CD4-positive, CD25-positive, alpha-beta regulatory T cell (primary cell): ENCODE results near the gene FPR1. TPM values are rescaled to one million over a fixed set of nuclear protein-coding genes. Genes with fewer than 3 reads are reported as not detected.

ENCODE experiments used
- ATAC-seq, 2 donors: fragments of 150-1000 bp; cut with Tn5 transposase; one replicate each; pipeline ENCODE4 v1.10.0; 2021; ENCODE audit warnings: low read depth in 2 of 2, moderate number of reproducible peaks in 2 of 2, moderate library complexity in 1 of 2
- DNase-seq, 3 donors: peaks; one replicate each; pipeline versions ENCODE4 v3.0.0 to v3.0.0-alpha.2; 2012 to 2022; ENCODE audit warnings: mixed read lengths in 1 of 3
- H3K27ac ChIP-seq: one replicate; pipeline ENCODE4 v1.7.0; 2013; ENCODE audit warnings: mild to moderate bottlenecking, low read length; ENCODE audit not compliant: insufficient read depth, poor library complexity, severe bottlenecking
- H3K27me3 ChIP-seq: one replicate; pipeline ENCODE4 v1.7.0; 2013; ENCODE audit warnings: low read length; ENCODE audit not compliant: control insufficient read depth, insufficient read depth
- H3K36me3 ChIP-seq: one replicate; pipeline ENCODE4 v1.7.0; 2013; ENCODE audit warnings: mild to moderate bottlenecking, low read length, moderate library complexity; ENCODE audit not compliant: control insufficient read depth, insufficient read depth
- H3K4me1 ChIP-seq: 2 replicates; pipeline ENCODE4 v1.7.0; 2013; ENCODE audit warnings: mild to moderate bottlenecking, low read length; ENCODE audit not compliant: insufficient read depth, control insufficient read depth, poor library complexity, severe bottlenecking
- H3K4me3 ChIP-seq: one replicate; pipeline ENCODE4 v1.7.0; 2013; ENCODE audit warnings: low read depth, mild to moderate bottlenecking, low read length, moderate library complexity
- H3K9me3 ChIP-seq, 2 experiments: 1 replicate in 1 of 2; 2 replicates in 1 of 2; pipeline ENCODE4 v1.7.0; 2013; ENCODE audit warnings: low read length in 2 of 2, mild to moderate bottlenecking in 1 of 2, moderate library complexity in 1 of 2; ENCODE audit not compliant: control insufficient read depth in 2 of 2
- H3K27ac Mint-ChIP-seq, 3 donors: one replicate each; pipeline ENCODE4 v1.8.0; 2020 to 2022; ENCODE audit warnings: mild to moderate bottlenecking in 3 of 3, mixed read lengths in 3 of 3, moderate library complexity in 2 of 3
- H3K27me3 Mint-ChIP-seq: one replicate; pipeline ENCODE4 v1.8.0; 2022; ENCODE audit warnings: mild to moderate bottlenecking, mixed read lengths
- H3K36me3 Mint-ChIP-seq: one replicate; pipeline ENCODE4 v1.8.0; 2020; ENCODE audit warnings: mixed read lengths
- H3K4me1 Mint-ChIP-seq, 4 donors: one replicate each; pipeline ENCODE4 v1.8.0; 2020 to 2022; ENCODE audit warnings: mixed read lengths in 4 of 4, mild to moderate bottlenecking in 1 of 4
- H3K4me3 Mint-ChIP-seq, 4 donors: one replicate each; pipeline ENCODE4 v1.8.0; 2020 to 2022; ENCODE audit warnings: mild to moderate bottlenecking in 4 of 4, mixed read lengths in 4 of 4, moderate library complexity in 3 of 4
- H3K9me3 Mint-ChIP-seq, 7 donors: one replicate each; pipeline ENCODE4 v1.8.0; 2020 to 2022; ENCODE audit warnings: mixed read lengths in 7 of 7, mild to moderate bottlenecking in 3 of 7, moderate library complexity in 2 of 7
- polyA plus RNA-seq, 4 donors: library from polyadenylated mRNA; unstranded; fragments of 300-500 nt; fragmentation: Illumina TruSeq; gene quantifications; one replicate each; pipeline ENCODE4 v1.2.3, GENCODE V29; 2021
- total RNA-seq: library from RNA; stranded (reverse); gene quantifications from one replicate; pipeline ENCODE4 v1.2.3, GENCODE V29; 2022

FPR1 gene, protein sequence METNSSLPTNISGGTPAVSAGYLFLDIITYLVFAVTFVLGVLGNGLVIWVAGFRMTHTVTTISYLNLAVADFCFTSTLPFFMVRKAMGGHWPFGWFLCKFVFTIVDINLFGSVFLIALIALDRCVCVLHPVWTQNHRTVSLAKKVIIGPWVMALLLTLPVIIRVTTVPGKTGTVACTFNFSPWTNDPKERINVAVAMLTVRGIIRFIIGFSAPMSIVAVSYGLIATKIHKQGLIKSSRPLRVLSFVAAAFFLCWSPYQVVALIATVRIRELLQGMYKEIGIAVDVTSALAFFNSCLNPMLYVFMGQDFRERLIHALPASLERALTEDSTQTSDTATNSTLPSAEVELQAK
- not detected for total RNA-seq
- polyA plus RNA-seq, result 1 to 10 TPM in 1 of 4 donors, under 1 TPM in 1, not detected in 2; 0.26 to 1.1 TPM

DNA sequence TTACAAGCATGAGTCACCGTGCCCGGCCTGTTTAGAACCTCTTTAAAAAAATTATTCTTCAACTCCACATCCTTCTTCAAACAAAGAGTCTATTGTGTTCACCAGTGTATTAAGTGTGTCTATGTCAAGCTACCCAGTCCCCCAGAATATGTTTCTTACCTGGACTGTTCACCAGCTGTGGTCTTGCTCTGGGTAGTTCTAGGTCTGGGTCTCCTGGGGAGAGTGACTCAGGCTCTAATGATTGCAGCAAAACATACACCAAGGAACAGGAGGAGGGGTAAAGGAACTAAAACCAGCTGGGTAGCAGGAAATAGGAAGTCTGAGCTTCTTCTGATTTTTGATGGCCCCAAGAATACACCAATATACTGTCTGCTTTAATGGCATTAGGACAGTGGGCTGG is at the start of gene FPR1:
Gene FPR1, minus strand, starts transcription at position 224 of the 400 bp plus-strand sequence. CDS start 4,884 bp downstream, outside the sequence.
- H3K4me1 ChIP-seq, result no peaks in the 10 kb centered on the region
- no peak within 1 kb of the TSS for H3K4me3 ChIP-seq
- H3K36me3 Mint-ChIP-seq, result no peaks in the 10 kb centered on the region
- H3K27ac ChIP-seq, result no peak within 1 kb of the TSS
- ATAC-seq (peak in 1 of 2 donors; percentile 25), DNase-seq (no peak)
- H3K4me1 Mint-ChIP-seq, result no peaks in the 10 kb centered on the region
- H3K4me3 Mint-ChIP-seq, result no peak within 1 kb of the TSS
- H3K9me3 Mint-ChIP-seq, result peaks cover 0 to 17% (median 5%) of the 10 kb centered on the region in 7 donors
- H3K36me3 ChIP-seq, result no peaks in the 10 kb centered on the region
- no peaks in the 10 kb centered on the region for H3K27me3 Mint-ChIP-seq
- peaks cover 0 to under 1% of the 10 kb centered on the region in 2 experiments for H3K9me3 ChIP-seq
- no peaks in the 10 kb centered on the region for H3K27me3 ChIP-seq
- H3K27ac Mint-ChIP-seq, result no peak within 1 kb of the TSS

DNA sequence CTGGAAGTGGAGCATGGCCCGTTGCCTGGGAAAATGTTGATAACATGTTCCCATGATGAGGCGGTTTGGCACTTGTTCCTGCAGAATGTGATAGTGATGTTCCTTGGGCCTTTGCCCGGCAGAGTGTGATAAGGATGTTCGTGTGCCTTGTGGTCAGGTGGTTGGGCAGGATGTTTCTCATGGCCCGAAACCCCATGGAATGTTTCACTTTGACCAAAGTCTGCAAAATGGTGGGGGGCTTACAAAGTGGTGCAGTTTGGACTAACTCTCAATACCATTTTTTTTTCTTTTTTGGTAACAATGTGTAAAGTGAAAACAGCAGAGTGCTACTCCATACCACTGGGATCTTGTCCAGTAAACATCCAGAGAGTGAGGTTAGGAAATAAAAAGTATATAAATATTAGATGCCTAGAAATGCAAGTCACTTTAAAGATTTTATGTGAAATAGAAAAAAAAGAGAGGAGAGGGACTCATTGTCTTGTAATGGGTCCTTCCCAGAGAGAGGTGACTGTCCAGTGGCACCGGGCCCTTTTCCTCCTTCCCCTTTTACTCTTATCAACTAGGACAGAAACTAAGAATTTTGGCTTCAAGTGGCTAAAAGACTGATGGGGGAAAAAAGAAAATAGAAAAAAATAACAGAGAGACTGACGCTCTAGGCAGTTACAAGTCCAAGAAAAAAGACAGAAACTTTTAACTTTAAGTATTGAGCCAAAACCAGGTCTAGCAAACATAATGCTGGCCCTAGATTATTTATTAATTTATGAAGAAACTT is 49.0 kb upstream of the FPR1 start:
- ATAC-seq (no peak), DNase-seq (no peak)
- Mint-ChIP-seq H3K27ac (no peak overlapping the region), H3K27me3 (no peaks in the 10 kb centered on the region), H3K4me1 (no peaks in the 10 kb centered on the region), H3K9me3 (peaks cover 3 to 24% (median 13%) of the 10 kb centered on the region in 7 donors), H3K36me3 (no peaks in the 10 kb centered on the region), H3K4me3 (no peak overlapping the region)
- Histone ChIP-seq H3K9me3 (peaks cover 6 to 7% of the 10 kb centered on the region in 2 experiments), H3K36me3 (no peaks in the 10 kb centered on the region), H3K27ac (no peak overlapping the region), H3K4me3 (no peak overlapping the region), H3K4me1 (no peaks in the 10 kb centered on the region), H3K27me3 (no peaks in the 10 kb centered on the region)

DNA sequence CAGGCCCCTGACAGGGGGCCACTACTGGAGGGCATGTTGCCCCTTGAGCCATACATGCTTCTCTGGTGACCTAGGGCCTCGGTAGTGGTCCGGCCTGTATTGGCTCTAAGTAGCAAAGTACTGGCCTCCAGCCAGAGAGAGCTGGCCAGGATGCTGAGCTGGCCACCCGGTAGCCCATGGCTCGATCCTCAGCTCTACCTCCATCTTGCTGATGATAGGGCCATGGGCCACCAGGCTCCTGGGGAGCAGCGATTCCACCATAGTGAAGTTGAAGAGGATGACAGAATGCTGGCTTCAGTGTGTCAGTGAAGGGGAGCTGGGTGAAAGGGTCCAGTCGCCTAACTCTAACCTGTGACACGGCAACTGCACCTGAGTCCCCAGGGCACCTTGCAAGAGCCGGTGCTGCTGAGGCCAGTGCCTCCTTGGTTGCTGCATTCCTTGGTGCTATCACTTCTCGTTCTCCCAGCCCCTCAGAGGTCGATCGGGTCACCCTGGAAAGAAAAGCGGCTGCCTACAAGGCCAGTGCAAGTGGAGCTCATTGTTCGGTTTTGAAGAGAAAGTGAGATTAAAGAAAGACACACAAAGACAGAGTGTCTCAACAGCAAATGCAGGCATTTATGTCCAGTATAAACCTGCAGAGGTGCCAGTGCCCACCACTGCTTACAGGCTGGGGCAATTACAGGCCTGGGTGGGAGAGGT is 48.2 kb upstream of the FPR1 start:
- H3K4me3 ChIP-seq, result no peak overlapping the region
- no peak overlapping the region for H3K27ac Mint-ChIP-seq
- H3K36me3 Mint-ChIP-seq, result no peaks in the 10 kb centered on the region

DNA sequence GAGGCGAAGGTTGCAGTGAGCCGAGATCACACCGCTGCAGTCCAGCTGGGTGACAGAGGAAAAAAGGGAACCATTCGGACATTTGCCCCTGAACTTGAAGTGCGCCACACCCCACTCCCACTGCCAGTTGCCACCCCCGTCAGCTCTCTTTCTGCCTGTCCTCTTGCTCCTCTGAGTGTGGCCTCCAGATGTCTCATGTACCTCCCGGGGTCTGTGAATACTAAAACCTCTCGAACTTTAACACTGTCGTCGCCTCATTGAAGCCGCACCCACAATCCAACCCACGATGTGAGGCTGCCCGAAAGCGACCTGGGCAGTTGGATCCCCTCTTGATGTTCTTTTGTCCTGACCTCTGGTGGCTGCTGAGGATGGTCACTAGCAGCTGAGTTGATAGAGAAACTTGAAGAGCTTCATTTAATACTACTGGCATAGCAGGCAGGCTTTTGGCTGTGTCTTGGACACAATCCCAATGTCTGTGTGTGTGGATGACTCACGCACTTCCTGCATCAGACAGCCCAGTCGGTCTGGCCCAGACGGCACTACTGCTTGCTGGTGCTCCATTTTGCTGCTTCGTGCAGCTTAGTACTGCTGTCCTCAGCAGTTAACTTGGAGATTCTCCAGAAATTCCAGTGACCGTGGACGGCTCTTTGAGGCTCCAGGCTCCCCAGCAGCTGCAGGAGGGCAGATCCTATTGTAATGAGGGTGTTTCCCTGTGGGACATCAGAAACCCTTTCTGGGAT is 47.5 kb upstream of the FPR1 start:
- Mint-ChIP-seq H3K4me1 (no peaks in the 10 kb centered on the region), H3K27me3 (no peaks in the 10 kb centered on the region), H3K9me3 (peaks cover 3 to 20% (median 8%) of the 10 kb centered on the region in 7 donors), H3K27ac (no peak overlapping the region), H3K4me3 (no peak overlapping the region), H3K36me3 (no peaks in the 10 kb centered on the region)
- H3K4me3 ChIP-seq, result no peak overlapping the region
- H3K4me1 ChIP-seq, result no peaks in the 10 kb centered on the region
- DNase-seq, result no peak
- no peaks in the 10 kb centered on the region for H3K36me3 ChIP-seq
- ATAC-seq, result no peak
- H3K27me3 ChIP-seq, result no peaks in the 10 kb centered on the region
- H3K9me3 ChIP-seq, result peaks cover 6 to 7% of the 10 kb centered on the region in 2 experiments
- H3K27ac ChIP-seq, result no peak overlapping the region

More for the DNA sequence above, 48.2 kb upstream of the FPR1 start:
- no peaks in the 10 kb centered on the region for H3K4me1 ChIP-seq
- Mint-ChIP-seq H3K4me3 (no peak overlapping the region), H3K4me1 (no peaks in the 10 kb centered on the region), H3K9me3 (peaks cover 3 to 24% (median 12%) of the 10 kb centered on the region in 7 donors), H3K27me3 (no peaks in the 10 kb centered on the region)
- no peaks in the 10 kb centered on the region for H3K36me3 ChIP-seq
- H3K27ac ChIP-seq, result no peak overlapping the region
- no peaks in the 10 kb centered on the region for H3K27me3 ChIP-seq
- no peak for DNase-seq
- no peak for ATAC-seq
- H3K9me3 ChIP-seq, result peaks cover 6 to 7% of the 10 kb centered on the region in 2 experiments

DNA sequence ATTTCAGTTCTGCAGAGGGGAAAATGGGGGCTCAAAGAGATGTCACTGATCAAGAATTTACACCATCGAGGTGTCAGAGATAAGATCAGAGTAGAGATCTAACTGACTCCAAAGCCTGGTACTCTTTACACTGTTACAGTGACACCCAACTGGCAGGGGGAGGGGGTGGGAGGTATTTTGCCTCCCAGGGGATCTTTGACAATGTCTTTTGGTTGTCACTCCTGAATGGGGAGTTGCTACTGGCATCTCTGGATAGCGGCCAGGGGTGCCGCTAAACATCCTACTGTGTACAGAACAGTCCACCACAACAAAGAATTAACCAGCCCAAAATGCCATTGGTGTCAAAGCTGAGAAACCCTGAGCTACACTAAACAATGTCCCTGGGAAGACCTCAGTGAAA is 46.4 kb upstream of the FPR1 start:
- ATAC-seq (no peak), DNase-seq (no peak)
- Mint-ChIP-seq H3K9me3 (peaks cover 2 to 20% (median 11%) of the 10 kb centered on the region in 7 donors), H3K27me3 (no peaks in the 10 kb centered on the region), H3K27ac (no peak overlapping the region), H3K4me3 (no peak overlapping the region), H3K4me1 (no peaks in the 10 kb centered on the region), H3K36me3 (no peaks in the 10 kb centered on the region)
- Histone ChIP-seq H3K4me1 (no peaks in the 10 kb centered on the region), H3K36me3 (no peaks in the 10 kb centered on the region), H3K4me3 (no peak overlapping the region), H3K27me3 (no peaks in the 10 kb centered on the region), H3K27ac (no peak overlapping the region), H3K9me3 (peaks cover 3 to 7% of the 10 kb centered on the region in 2 experiments)

DNA sequence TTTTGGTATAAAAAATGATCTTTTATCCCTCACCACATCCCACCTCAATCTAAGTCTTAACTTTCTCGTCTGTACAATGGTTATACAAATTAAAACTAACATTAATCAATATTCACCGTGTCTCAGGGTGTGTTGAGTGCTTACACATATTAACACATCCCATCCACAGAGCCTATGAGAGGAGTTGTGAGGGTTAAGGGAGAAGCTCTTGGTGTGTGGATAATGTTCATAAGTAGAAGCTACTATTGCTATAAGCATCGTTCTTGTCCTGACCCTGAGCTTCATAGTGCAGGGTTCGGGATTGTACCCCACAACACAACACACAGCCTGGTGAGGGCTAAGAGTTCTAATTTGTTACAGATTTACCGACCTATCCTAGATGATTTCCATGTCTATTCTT is 45.8 kb upstream of the FPR1 start:
- no peaks in the 10 kb centered on the region for H3K4me1 Mint-ChIP-seq
- H3K27ac Mint-ChIP-seq, result no peak overlapping the region
- Histone ChIP-seq H3K27ac (no peak overlapping the region), H3K36me3 (no peaks in the 10 kb centered on the region), H3K4me3 (no peak overlapping the region), H3K4me1 (no peaks in the 10 kb centered on the region), H3K9me3 (peaks cover 3 to 7% of the 10 kb centered on the region in 2 experiments), H3K27me3 (no peaks in the 10 kb centered on the region)
- H3K9me3 Mint-ChIP-seq, result peaks cover 4 to 20% (median 11%) of the 10 kb centered on the region in 7 donors
- H3K27me3 Mint-ChIP-seq, result no peaks in the 10 kb centered on the region
- no peaks in the 10 kb centered on the region for H3K36me3 Mint-ChIP-seq
- ATAC-seq (no peak), DNase-seq (no peak)
- H3K4me3 Mint-ChIP-seq, result no peak overlapping the region

DNA sequence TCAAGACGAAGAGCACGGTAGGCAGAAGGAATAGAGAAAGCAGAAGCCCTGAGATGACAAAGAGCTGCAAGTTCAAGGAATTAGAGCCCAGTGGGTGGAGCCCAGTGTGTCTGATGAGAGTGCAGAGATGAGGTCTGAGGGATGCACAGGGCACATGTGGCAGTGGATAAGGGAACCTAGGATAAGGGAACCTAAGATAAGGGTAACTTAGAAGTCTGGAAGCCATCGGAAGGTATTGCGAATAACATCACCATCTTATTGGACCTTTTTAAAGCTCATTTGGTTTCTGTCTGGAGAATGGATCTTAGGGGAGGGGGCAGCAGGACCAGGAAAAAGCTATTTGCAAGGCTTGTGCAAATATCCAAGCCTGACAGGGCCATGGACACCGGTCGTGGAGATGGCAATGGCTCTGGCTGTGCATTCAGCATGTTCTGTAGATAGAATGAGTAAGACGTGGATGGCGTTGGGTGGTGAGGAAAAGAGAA is 44.6 kb upstream of the FPR1 start:
- Histone ChIP-seq H3K4me1 (no peaks in the 10 kb centered on the region), H3K9me3 (peaks cover 3 to 7% of the 10 kb centered on the region in 2 experiments), H3K36me3 (no peaks in the 10 kb centered on the region), H3K27ac (no peak overlapping the region), H3K27me3 (no peaks in the 10 kb centered on the region), H3K4me3 (no peak overlapping the region)
- Mint-ChIP-seq H3K36me3 (no peaks in the 10 kb centered on the region), H3K9me3 (peaks cover 4 to 24% (median 13%) of the 10 kb centered on the region in 7 donors), H3K27me3 (no peaks in the 10 kb centered on the region), H3K27ac (no peak overlapping the region), H3K4me3 (no peak overlapping the region), H3K4me1 (no peaks in the 10 kb centered on the region)
- DNase-seq (no peak), ATAC-seq (no peak)
